Measurements from ENCODE around the gene PSMA7.
"Not testable (repeated sequence)": the region's sequence is repeated elsewhere in the genome, so short reads cannot be mapped to it uniquely, and the experiment has no call there.

PSMA7 gene

DNA sequence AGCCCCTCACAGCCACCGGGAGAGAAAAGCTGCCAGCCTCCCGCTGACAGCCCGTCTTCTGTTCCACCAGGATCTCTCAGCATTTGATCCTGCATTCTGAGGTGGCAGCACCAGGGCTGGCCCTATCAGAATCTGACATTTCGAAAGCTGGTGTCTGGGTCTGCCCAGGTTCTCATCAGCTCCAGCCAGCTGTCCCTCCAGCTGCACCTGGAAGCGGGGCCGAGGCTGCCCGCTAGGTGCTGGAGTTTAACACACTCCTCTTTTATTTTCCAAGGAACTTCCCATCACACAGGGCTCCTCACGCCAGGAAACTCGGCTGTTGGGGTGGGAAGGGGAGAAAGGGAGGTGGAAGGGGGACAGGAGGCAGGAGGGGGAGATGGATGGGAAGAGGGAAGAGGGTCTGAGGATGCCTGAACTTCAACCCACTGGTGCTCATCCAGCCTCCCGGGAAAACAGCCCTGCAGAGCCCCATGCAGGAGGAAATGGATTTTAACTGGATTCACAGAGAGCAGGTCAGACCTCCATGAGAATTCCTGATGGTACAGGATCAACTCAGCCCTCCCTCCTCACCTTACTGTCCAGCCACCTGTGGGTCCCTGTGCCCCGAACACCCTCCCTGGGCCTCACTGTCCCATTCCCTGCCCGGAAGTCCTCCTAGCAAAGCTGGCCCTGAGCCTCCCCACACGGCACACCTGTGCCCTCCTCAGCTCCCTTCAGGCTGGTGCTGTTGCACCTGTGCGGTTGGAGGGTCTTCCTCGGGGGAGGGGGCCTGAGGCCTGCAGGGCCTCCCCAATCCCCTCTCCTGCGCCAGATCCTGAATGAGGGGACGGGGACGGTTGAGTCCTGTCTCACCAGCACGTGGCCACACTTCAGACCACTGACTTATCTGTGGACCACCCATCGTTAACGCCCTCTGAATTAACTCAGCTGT is 24.8 kb downstream of the PSMA7 start:
- no peak for DNase-seq

DNA sequence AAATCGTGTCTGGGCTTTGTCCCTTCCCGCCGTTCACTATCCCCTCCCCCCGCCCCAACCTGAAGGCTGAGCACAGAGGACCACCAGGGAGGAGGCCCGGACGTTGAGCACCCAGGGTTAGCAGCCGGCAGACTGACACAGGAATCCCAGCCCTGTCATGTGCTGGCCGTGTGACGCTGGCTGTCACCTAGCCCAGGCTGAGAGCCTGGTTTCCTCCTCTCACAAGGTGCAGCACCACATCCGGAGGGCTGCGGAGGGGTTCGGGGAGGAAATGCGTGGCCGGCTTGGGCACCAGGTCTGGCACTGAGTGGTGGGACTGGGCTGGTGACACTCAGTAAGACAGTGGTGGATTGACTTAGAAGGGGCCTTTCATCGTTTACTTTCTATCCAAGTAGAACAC is 25.5 kb downstream of the PSMA7 start:
- DNase-seq: peak in 1 of 2 experiments; percentile 42

DNA sequence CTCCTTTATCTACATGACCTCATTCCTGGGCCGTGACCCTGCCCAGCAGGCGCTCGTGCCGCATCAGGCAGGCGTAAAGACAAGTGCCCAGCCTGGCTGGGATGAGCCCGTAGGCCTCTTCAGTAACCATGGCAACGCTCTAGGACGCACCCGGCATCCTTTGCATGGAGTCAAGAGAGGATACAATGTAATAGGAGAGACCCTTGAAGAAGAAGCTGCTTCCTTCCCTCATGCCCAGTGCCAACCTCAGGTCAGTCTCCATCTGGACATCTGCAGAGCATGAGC is 25.9 kb downstream of the PSMA7 start:
- DNase-seq: no peak

DNA sequence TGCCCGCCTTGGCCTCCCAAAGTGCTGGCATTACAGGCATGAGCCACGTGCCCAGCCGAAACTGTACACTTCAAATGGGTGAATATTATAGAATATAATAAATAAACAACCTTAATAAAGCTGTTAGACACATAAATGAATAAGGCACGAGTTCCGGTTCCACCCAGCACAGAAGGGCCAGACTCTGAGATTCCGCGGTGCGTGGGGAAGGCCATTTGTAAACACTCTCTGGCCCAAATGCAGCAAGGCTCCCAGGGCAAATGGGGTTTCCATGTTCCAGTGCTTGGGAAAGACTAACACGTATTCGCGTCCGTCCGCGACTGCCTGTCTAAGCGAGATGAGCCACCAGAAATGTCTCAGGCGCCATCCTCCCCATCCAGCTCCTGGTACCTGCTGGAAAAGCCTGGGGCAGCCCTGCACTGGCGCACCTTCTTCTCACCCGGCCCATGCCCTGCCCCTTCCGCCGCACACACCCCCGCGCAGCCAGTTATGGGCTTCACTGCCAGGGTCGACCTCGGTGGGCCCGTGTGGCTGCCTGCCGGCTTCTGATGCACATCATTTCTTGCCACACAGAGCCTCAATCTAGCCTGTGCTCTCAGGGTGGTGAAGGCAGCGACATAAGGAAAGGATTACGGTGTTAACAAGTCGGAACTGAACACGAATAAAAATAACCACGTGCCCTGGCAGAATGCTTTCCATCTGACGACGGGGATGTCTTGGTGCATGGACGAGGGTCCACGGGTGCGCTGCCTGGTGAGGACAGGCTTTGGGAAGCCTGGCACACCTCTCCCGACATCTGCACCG is 26.4 kb downstream of the PSMA7 start:
- DNase-seq: no peak

DNA sequence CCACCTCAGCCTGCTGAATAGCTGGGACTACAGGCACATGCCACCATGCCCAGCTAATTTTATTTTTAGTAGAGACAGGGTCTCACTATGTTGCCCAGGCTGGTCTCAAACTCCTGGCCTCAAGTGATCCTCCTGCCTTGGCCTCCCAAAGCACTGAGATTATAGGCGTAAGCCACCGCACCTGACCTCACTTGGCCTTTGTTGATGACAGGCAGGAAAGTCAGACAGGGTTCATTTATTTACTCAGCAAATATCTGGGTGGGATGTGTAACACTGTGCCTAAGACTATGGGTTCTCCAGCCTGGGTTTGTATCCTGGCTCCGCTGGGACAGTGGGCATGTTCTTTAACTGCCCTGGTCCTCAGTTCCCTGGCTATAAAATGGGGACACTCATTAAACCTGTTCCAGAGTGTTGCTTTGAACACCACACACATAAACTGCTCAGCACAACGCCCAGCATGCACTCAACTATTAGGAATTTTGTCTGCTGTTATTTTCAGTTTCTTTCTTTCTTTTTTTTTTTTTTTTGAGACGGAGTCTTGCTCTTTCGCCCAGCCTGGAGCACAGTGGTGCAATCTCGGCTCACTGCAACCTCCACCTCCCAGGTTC is 27.3 kb downstream of the PSMA7 start:
- not testable (repeated sequence) for DNase-seq

DNA sequence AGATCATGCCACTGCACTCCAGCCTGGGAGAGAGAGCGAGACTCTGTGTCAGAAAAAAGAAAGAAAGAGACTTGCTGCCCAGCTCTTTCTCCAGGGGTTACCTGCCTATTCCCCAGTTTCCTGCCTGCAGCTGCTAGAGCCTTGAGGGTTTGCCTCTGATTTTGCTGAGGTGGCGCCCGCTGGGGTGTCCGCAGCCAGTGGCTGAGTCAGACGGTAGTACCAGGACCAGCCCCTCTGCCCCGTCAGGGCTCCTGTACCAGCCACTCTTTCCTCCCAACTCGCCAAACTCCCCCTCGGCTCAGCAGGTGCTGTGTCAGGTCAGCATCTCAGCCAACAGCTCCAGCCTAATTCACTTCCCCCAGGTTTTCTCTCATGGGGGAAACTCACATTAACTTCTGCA is 28.3 kb downstream of the PSMA7 start:
- DNase-seq: no peak

DNA sequence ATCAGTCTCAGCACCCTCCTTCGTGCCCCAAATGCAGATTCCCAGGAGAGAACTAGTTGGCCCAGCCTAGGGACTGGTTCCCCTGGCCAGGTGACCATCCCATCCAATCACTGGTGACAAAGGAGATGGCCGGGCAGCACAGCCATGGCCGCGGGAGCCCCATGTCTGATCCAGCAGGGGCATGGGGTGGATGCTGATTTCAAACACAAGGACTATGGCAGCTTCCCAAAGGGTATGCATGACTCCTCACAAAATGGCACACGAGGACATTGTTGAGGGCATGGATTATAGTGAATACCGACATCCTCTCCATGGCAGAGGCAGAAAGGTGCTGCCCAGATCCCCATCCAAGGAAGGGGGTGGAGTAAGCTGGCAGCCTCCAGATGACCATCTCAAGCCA is 30.8 kb downstream of the PSMA7 start:
- DNase-seq: no peak

DNA sequence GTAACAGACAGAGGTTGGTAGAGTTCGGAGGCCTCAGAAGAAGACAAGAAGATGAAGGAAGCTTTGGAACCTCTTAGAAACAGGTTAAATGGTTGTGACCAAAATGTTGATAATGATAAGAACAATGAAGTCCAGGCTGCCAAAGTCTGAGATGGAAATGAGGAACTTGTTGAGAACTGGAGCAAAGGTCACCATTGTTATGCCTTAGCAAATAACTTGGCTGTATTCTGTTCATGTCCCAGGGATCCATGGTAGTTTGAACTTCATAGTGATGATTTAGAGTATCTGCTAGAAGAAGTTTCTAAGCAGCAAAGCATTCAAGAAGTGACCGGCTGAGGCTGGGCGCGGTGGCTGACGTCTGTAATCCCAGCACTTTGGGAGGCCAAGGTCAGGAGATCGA is 32.0 kb downstream of the PSMA7 start:
- no peak for DNase-seq

- no peak for DNase-seq
Measured at GRCh38 chr20:62105592-62105991, 37.6 kb downstream of the PSMA7 start.

GRCh38 chr20:62104791-62105345 is 38.3 kb downstream of the PSMA7 start:
- no peak for DNase-seq

GRCh38 chr20:62104234-62104789 is 38.9 kb downstream of the PSMA7 start:
- DNase-seq: no peak

- no peak for DNase-seq
Measured at GRCh38 chr20:62103508-62104233, 39.5 kb downstream of the PSMA7 start.

DNA sequence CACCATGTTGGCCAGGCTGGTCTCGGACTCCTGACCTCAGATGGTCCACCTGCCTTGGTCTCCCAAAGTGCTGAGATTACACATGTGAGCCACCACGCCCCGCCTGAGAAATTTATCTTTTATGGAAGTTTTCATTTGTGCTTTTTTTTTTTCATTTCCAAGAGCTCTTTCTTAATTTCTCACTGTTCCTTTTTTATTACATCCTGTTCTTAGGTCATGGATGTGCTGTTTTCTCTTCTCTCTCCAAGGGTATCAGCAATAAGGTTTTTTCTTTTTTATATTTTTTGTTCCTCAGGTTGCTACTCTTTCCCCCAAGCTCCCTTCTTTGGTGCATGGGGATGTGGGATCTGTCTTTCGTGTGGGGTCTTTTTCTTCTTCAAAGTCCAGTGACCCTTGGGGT is 42.1 kb downstream of the PSMA7 start:
- no peak for DNase-seq

- no peak for DNase-seq
Measured at GRCh38 chr20:62097881-62098407, 45.2 kb downstream of the PSMA7 start.

GRCh38 chr20:62096421-62097380 is 46.5 kb downstream of the PSMA7 start:
- no peak for DNase-seq

DNA sequence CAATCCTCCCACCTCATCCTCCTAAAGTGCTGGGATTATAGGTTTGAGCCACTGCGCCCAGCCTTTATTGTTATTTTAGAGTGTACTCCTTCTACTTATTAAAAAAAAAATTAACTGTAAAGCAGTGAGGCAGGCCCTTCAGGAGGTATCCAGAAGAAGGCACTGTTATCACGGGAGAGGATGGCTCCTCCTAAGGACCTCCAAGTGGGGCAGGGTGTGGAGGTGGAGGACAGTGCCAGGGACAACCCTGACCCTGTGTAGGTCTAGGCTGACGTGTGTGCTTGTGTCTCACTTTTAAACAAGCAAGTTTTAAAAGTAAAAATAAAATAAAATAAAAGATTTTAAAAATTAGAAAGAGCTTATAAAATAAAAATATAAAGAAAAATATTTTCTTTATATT is 53.8 kb downstream of the PSMA7 start:
- DNase-seq: no peak

DNA sequence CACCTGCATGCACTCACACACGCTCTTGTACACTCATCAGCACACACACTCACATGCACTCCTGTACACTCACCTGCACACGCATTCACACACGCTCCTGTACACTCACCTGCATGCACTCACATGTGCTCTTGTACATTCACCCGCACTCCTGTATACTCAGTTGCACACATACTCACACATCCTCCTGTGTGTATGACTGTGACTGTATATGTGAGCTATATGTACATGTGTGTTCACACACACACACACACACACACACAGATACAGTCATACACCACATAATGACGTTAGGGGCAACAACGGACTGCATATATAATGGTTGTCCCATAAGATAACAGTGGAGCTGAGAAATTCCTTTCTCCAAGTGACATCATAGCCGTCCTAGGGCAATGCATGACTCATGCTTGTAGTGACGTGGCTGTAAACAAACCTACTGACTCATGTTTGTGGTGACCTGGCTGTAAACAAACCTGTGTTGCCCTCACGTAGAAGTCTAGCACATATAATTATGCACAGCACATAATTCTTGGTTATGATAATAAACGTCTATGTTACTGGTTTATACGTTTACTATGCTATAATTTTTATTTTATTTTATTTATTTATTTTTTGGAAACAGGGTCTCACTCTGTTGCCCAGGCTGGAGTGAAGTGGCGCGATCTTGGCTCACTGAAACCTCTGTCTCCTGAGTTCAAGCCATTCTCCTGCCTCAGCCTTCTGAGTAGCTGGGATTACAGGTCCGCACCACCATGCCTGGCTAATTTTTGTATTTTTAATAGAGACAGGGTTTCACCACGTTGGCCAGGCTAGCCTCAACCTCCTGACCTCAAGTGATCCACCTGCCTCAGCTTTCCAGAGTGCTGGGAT is 54.7 kb downstream of the PSMA7 start:
- DNase-seq: no peak

- DNase-seq: no peak
Measured at GRCh38 chr20:62087632-62088031, 55.6 kb downstream of the PSMA7 start.

- no peak for DNase-seq
Measured at GRCh38 chr20:62087227-62087626, 56.0 kb downstream of the PSMA7 start.
